BJ (cell line): ENCODE results near the gene SYNPO2. TPM values are rescaled to one million over a fixed set of nuclear protein-coding genes. Genes with fewer than 3 reads are reported as not detected.

Experiments used
- CTCF ChIA-PET: fragments of 350-600 bp; formaldehyde crosslinking; extraction: SDS; loops from one replicate; lab custom pipeline; 2021; ENCODE audit warnings: antibody characterized with exemption, inconsistent platforms; lab: Yijun Ruan, JAX
- POLR2A ChIA-PET: fragments of 300-600 bp; sonication (Branson Sonifier 250); formaldehyde crosslinking; extraction: SDS; loops from one replicate; lab custom pipeline; 2021; ENCODE audit warnings: antibody characterized with exemption; lab: Charles Lee
- DNase-seq: peaks from one replicate; pipeline ENCODE4 v3.0.0-alpha.2; 2011; ENCODE audit warnings: low read depth
- H3K27me3 ChIP-seq: 2 replicates; pipeline ENCODE4 v1.6.0; 2011; ENCODE audit warnings: low read length; ENCODE audit not compliant: control insufficient read depth, insufficient read depth
- H3K36me3 ChIP-seq: 2 replicates; pipeline ENCODE4 v1.5.1; 2011; ENCODE audit warnings: low read length; ENCODE audit not compliant: control insufficient read depth, insufficient read depth
- H3K4me3 ChIP-seq: 2 replicates; pipeline ENCODE4 v1.5.1; 2011; ENCODE audit warnings: low read depth, mild to moderate bottlenecking, control low read depth, low read length
- polyA plus RNA-seq: library from polyadenylated mRNA; depleted of rRNA; stranded (reverse); fragments of >200 nt; gene quantifications from 2 replicates; pipeline ENCODE4 v1.2.3, GENCODE V29; 2011
- TF ChIP-seq, protein P1 (sequence below): IDR thresholded peaks from 2 replicates; pipeline ENCODE4 v1.5.1; 2011; ENCODE audit warnings: low read depth, mild to moderate bottlenecking, control low read depth, inconsistent platforms, low read length, moderate library complexity; ENCODE audit not compliant: insufficient read depth

Gene SYNPO2
- polyA plus RNA-seq, 1 experiment: 39.9 TPM

DNA sequence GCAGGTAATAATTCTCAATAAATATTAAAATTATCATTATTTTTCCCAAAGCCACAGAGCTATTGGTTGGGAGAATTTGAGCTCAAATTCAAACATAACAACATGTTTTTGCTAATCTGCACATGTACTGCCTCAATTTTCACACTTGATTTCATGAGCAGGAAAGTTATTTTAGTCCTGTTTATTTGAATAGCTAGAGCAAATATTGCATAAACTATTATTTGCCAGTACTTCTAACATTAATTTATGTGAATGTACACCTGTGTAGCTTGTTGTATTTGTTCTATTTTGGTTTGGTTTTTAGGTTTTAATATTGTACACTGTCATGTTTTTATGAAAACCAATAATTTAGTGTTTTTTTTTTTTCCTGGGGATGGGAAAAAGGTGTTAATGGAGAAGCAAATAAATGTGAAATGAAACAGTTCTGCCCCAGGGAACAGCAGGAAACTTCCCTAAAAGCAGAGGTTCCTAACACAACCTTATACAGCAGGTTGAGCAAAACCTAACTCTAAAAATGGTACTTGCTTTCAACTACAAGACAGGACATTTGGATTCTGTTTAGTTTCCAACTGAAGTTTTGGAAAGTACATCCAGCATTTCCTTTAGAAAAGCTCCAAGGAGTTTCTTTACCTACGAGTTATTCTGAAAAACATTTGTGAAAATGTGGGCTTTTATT, 99.4 kb downstream of the SYNPO2 start:
- POLR2A ChIA-PET: interaction anchor here (2.3 kb wide), 1 partner anchor 29 kb away, joined by 12 read pairs; no protein-coding TSS in a partner anchor
- TF ChIP-seq, protein P1, sequence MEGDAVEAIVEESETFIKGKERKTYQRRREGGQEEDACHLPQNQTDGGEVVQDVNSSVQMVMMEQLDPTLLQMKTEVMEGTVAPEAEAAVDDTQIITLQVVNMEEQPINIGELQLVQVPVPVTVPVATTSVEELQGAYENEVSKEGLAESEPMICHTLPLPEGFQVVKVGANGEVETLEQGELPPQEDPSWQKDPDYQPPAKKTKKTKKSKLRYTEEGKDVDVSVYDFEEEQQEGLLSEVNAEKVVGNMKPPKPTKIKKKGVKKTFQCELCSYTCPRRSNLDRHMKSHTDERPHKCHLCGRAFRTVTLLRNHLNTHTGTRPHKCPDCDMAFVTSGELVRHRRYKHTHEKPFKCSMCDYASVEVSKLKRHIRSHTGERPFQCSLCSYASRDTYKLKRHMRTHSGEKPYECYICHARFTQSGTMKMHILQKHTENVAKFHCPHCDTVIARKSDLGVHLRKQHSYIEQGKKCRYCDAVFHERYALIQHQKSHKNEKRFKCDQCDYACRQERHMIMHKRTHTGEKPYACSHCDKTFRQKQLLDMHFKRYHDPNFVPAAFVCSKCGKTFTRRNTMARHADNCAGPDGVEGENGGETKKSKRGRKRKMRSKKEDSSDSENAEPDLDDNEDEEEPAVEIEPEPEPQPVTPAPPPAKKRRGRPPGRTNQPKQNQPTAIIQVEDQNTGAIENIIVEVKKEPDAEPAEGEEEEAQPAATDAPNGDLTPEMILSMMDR: no peak
- CTCF ChIA-PET: interaction anchor here (1.5 to 1.6 kb wide), 4 partner anchors 38 to 229 kb away, joined by 3 to 9 read pairs (median 4); no protein-coding TSS in a partner anchor
- Histone ChIP-seq H3K27me3 (no peaks in the 10 kb centered on the region), H3K36me3 (no peaks in the 10 kb centered on the region), H3K4me3 (no peak overlapping the region)
- no peak for DNase-seq

DNA sequence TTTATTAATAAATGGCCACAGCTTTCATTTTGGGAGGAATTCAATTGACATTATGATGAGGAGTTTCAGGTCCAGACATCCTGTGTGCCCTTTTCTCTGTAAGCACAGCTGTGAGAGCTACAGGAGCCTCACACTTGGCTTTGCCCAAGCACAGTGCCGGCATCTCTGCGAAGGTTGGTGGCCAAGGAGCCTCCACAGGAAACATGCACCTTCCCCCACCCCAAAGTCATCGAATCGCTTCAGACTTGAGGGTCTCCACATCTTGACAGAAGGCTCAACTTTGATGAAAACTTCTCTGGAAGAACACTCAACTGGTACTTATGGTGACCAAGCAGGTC, 100.0 kb downstream of the SYNPO2 start:
- CTCF ChIA-PET: interaction anchor here (1.2 to 1.6 kb wide), 5 partner anchors 37 to 229 kb away, joined by 3 to 9 read pairs (median 4); no protein-coding TSS in a partner anchor
- H3K36me3 ChIP-seq: no peaks in the 10 kb centered on the region
- DNase-seq: no peak
- H3K27me3 ChIP-seq: no peaks in the 10 kb centered on the region
- no peak overlapping the region for H3K4me3 ChIP-seq
- POLR2A ChIA-PET: interaction anchor here (0.7 to 2.3 kb wide), 10 partner anchors 11 to 228 kb away, joined by 3 to 20 read pairs (median 6); no protein-coding TSS in a partner anchor
- TF ChIP-seq, protein P1: no peak

DNA sequence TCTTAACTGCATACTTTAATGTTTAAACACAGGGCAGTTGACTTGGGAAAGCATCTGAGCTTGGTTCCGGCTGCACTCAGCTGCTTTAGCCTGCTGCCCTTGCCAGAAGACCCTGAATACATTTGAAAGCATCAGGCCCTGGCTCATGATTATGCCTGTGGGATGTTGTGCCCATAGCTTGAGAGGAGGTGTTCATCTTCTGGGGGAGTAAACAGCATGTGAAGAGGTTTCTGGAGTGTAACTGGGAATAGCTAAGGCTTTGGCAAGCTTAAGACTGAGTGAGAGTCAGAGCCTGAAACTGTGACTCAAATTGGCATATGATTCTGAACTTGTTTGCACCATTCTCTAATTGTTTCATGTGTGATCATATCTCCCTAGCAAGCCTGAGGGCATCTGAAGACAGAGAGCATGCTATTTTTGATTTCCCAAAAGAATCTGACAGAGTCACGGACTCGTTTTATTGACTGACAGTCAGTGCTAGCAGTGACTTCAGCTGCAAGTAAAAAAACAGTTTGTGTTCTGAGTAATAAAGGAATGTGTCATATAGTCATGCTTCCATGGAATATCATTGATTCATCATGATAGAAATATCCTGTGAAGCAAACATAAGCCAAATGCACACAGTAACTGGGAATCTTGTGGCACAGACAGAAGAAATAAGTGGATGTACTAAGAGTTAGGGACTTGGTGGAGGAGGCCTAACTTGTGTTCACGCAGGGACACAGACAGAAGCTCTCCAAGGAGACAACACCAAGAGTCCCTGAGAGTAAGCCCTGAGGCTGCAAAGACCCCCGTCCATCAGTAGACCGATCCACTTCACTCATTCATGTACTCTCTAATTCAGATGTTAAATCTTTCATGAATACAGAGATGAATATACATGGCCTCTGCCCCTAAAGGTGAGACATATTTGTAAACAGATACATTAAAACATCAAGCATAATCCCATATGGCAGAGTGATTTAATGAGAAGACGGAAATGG, 100.7 kb downstream of the SYNPO2 start:
- CTCF ChIA-PET: interaction anchor here (0.7 to 1.6 kb wide), 5 partner anchors 37 to 230 kb away, joined by 3 to 9 read pairs (median 4); no protein-coding TSS in a partner anchor
- POLR2A ChIA-PET: interaction anchor here (0.6 to 2.3 kb wide), 13 partner anchors 11 to 536 kb away, joined by 3 to 20 read pairs (median 4); partner anchors contain the start of gene USP53
- TF ChIP-seq, protein P1: no peak
- peak; percentile 100 for DNase-seq
- H3K27me3 ChIP-seq: no peaks in the 10 kb centered on the region
- H3K4me3 ChIP-seq: no peak overlapping the region
- H3K36me3 ChIP-seq: no peaks in the 10 kb centered on the region

DNA sequence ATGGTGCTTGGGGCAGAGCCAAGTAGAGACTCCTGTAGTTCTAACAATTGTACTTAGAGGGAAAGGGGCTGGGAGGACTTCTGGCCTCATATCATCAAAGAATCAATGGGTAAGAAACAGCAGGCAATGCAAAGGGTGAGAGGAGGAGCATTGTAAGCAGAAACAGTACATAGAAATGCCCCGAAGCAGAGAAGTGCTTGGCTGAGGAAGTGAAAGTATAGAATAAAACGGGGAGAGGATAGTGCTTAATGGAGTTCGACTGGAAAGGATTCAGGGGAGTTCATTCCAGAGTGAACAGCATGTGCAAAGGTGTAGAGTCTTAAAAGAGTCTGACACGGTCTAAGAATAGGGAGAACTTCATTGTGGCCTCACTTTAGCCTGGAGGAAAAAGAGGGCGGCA, 103.0 kb downstream of the SYNPO2 start:
- ChIA-PET CTCF (no interaction called here), POLR2A (no interaction called here)
- TF ChIP-seq, protein P1: no peak
- Histone ChIP-seq H3K36me3 (no peaks in the 10 kb centered on the region), H3K27me3 (no peaks in the 10 kb centered on the region), H3K4me3 (no peak overlapping the region)
- no peak for DNase-seq
